Testis (tissue), 3 donors: ENCODE results near the gene LRRC8A. TPM values are rescaled to one million over a fixed set of nuclear protein-coding genes. Genes with fewer than 3 reads are reported as not detected.
"Not testable (repeated sequence)": the region's sequence is repeated elsewhere in the genome, so short reads cannot be mapped to it uniquely, and the experiment has no call there.

Experiments
- DNase-seq: peaks from one replicate; pipeline ENCODE4 v3.0.0-alpha.2; 2019
- H3K27ac ChIP-seq, 2 donors: fragments of 200-600 bp; sonication (generic); one replicate each; pipeline ENCODE4 v1.5.1; 2019
- H3K27me3 ChIP-seq: fragments of 200-600 bp; sonication (generic); one replicate; pipeline ENCODE4 v1.5.1; 2019
- H3K36me3 ChIP-seq: fragments of 200-600 bp; sonication (generic); one replicate; pipeline ENCODE4 v1.5.1; 2017; ENCODE audit warnings: low read depth; ENCODE audit errors: missing control alignments
- H3K4me1 ChIP-seq: fragments of 200-600 bp; sonication (generic); one replicate; pipeline ENCODE4 v1.5.1; 2019
- H3K4me3 ChIP-seq, 2 donors: fragments of 200-600 bp; sonication (generic); one replicate each; pipeline ENCODE4 v1.5.1; 2017 to 2019
- H3K9me3 ChIP-seq: fragments of 200-600 bp; sonication (generic); one replicate; pipeline ENCODE4 v1.5.1; 2017
- POLR2A ChIP-seq: fragments of 450-650 bp; IDR thresholded peaks from one replicate; pipeline ENCODE4 v1.6.1; 2017; ENCODE audit warnings: antibody characterized with exemption, mild to moderate bottlenecking, moderate library complexity
- WGBS, 2 donors: methylation state at CpG; one replicate each; pipeline ENCODE4 v1.1.5; 2018; 5-methylcytosine and 5-hydroxymethylcytosine counted together
- intact Hi-C: fragments of 100-400 bp; cut with DNase I; formaldehyde crosslinking; loops from one replicate; pipeline ENCODE4 v1.15.1; 2023; ENCODE audit warnings: low total_unique reads
- polyA plus RNA-seq: library from polyadenylated mRNA; stranded (reverse); fragments of 350-450 nt; fragmentation: Illumina TruSeq; extraction: RNeasy Lipid Tissue Mini Kit (QIAGEN cat#74804); gene quantifications from one replicate; pipeline ENCODE4 v1.2.3, GENCODE V29; 2014; ENCODE audit warnings: low read depth, low replicate concordance; ENCODE audit not compliant: insufficient read depth
- total RNA-seq, 2 donors: library from RNA; depleted of rRNA; stranded (reverse); fragments of >200 nt; gene quantifications; one replicate each; pipeline ENCODE4 v1.2.3, GENCODE V29; 2016
- TF ChIP-seq, protein P1 (sequence below), 3 experiments: fragments of 450-650 bp in 2 of 3; fragments of 200-600 bp in 1 of 3; sonication (generic) in 1 of 3; IDR thresholded peaks; one replicate each; pipeline ENCODE4 v1.5.1; 2016 to 2019; ENCODE audit warnings: antibody characterized with exemption in 3 of 3, mild to moderate bottlenecking in 2 of 3, moderate library complexity in 1 of 3

The LRRC8A gene
- total and polyA plus RNA-seq, 3 donors from 2014 or later: 30.9 to 61.3 (median 54.3) TPM

DNA sequence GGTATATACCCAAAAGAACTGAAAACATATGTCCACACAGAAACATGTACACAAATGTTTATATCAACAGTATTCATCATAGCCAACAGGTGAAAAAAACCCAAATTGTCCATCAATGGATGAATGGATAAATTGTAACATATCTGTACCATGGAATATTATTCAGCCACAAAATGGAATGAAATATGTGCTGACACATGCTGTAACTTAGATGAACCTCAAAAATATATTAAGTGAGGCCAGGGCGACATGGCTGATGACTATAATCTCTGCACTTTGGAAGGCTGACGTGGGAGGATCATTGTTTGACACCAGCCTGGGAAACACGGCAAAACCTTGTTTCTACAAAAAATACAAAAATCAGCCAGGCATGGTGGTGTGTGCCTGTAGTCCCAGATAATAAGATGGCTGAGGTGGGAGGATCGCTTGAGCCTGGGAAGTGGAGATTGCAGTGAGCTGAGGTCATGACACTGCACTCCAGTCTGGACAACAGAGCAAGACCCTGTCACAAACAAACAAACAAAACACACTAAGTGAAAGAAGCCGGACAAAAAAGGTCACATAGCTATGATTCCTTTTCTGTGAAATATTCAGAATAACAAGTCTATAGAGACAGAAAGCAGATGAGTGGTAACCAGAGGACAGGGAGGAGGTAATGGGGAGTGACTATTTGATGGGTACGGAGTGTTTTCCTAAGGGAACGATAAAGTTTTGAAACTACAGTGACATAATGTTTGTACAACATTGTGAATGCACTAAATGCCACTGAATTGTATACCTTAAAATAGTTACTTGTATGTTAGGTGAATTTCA lies 11.6 kb upstream of the LRRC8A start:
- no peak for DNase-seq
- intact Hi-C loops: no loop called here
- no peak overlapping the region for H3K27ac ChIP-seq
- no peaks in the 10 kb centered on the region for H3K27me3 ChIP-seq
- no peaks in the 10 kb centered on the region for H3K4me1 ChIP-seq
- H3K36me3 ChIP-seq: no peaks in the 10 kb centered on the region
- no peaks in the 10 kb centered on the region for H3K9me3 ChIP-seq
- TF ChIP-seq, protein P1, sequence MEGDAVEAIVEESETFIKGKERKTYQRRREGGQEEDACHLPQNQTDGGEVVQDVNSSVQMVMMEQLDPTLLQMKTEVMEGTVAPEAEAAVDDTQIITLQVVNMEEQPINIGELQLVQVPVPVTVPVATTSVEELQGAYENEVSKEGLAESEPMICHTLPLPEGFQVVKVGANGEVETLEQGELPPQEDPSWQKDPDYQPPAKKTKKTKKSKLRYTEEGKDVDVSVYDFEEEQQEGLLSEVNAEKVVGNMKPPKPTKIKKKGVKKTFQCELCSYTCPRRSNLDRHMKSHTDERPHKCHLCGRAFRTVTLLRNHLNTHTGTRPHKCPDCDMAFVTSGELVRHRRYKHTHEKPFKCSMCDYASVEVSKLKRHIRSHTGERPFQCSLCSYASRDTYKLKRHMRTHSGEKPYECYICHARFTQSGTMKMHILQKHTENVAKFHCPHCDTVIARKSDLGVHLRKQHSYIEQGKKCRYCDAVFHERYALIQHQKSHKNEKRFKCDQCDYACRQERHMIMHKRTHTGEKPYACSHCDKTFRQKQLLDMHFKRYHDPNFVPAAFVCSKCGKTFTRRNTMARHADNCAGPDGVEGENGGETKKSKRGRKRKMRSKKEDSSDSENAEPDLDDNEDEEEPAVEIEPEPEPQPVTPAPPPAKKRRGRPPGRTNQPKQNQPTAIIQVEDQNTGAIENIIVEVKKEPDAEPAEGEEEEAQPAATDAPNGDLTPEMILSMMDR (IDR thresholded peaks at IDR 0.05): no peak
- TF ChIP-seq POLR2A: no peak
- H3K4me3 ChIP-seq: no peak overlapping the region
- 68 to 82% methylated on average over 7 of the region's 7 CpGs for WGBS, 2 donors

DNA sequence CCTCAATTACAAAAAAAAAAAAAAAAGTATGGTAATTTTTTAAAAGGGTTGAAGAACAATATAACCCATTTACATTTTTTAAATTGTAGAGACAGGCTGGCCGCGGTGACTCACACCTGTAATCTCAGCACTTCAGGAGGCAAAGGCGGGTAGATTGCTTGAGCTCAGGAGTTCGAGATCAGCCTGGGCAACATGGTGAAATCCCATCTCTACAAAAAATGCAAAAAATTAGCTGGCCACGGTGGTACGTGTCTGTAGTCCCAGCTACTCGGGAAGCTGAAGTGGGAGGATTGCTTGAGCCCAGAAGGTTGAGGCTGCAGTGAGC lies 11.0 kb upstream of the LRRC8A start:
- H3K27me3 ChIP-seq, H3K4me1 ChIP-seq, H3K4me3 ChIP-seq, H3K27ac ChIP-seq, H3K9me3 ChIP-seq, DNase-seq, intact Hi-C loops, H3K36me3 ChIP-seq: not testable (repeated sequence)
- WGBS, 2 donors: 86% methylated on average over 7 of the region's 7 CpGs

DNA sequence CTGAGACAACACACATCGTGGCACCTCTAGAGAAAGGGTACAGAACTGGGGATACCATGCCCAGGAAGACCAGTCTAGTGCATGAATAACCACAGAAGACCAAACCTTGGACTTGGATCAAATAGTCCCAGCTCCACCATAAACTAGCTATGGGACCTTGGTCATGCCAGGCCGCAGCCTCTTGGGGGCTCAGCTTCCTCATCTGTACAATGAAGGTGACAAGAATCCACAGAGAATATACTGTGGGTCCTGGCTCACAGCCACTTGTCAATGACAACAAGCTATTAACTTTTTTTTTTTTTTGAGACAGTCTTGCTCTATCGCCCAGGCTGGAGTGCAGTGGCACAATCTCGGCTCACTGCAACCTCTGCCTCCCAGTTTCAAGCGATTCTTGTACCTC lies 4.1 kb upstream of the LRRC8A start:
- Histone ChIP-seq H3K9me3 (no peaks in the 10 kb centered on the region), H3K36me3 (no peaks in the 10 kb centered on the region), H3K4me3 (no peak overlapping the region), H3K27ac (no peak overlapping the region), H3K27me3 (no peaks in the 10 kb centered on the region), H3K4me1 (peaks cover 16% of the 10 kb centered on the region)
- no peak for TF ChIP-seq POLR2A
- TF ChIP-seq, protein P1 (IDR thresholded peaks at IDR 0.05): no peak
- intact Hi-C loops: no loop called here
- no peak for DNase-seq
- WGBS, 2 donors: 84 to 90% methylated on average over 5 of the region's 5 CpGs

DNA sequence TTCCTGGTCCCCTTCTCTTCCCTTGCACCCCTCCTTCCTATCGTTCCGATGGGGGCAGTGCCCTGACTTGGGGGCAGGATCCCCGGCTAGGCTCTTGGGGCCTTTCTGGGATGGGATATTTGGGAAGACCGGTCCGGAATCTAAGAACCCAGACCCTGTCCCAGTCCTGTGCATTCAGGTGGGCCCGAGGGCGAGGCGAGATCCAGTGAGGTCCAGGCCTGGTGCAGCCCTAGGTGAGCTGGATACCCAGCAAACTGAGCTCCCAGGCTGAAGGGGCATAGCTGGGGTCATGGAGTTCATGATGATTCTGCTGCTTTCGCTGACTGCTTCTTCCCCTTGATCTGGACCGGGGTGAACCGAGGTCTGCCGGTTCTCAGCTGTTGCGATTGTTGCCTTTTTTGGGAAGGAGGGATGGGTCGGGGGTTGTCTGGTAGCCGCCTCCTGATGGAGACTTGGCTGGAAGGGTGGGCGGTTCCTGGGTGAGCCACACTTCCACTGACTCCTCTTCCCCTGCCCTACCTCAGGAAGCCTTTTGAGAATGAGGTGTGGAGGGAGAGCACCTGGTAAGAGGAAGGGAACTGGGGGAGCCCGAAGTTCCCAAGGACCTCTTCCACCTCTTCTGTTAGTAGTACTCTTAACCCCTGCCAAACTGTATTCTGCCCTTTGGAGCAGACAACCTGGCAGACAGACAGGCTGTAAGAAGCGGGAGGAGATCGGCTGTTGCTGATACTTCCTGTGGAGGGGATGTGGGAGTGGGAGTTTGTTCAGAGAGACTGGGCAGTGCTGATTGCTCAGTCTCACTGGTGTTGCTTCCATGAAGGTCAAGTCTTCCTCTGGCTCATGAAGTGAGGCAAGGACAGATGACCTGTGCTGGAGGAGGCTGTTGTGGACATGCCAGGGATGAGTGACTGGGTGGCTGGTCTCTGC lies 1.0 kb downstream of the LRRC8A start:
- intact Hi-C loops: loop anchor here (5.0 kb wide), 1 partner anchor 39 kb away; the partner anchor contains the start of gene PHYHD1
- H3K36me3 ChIP-seq: no peaks in the 10 kb centered on the region
- H3K4me3 ChIP-seq: peak overlapping the region; percentile 88 to 98
- H3K27ac ChIP-seq: peak overlapping the region; percentile 90 to 98
- peaks cover 30% of the 10 kb centered on the region for H3K4me1 ChIP-seq
- DNase-seq: no peak
- H3K9me3 ChIP-seq: no peaks in the 10 kb centered on the region
- 0 to 1% methylated on average over 6 to 19 of the region's 19 CpGs for WGBS, 2 donors
- H3K27me3 ChIP-seq: no peaks in the 10 kb centered on the region
- TF ChIP-seq, protein P1 (IDR thresholded peaks at IDR 0.05): no peak
- TF ChIP-seq POLR2A: no peak

DNA sequence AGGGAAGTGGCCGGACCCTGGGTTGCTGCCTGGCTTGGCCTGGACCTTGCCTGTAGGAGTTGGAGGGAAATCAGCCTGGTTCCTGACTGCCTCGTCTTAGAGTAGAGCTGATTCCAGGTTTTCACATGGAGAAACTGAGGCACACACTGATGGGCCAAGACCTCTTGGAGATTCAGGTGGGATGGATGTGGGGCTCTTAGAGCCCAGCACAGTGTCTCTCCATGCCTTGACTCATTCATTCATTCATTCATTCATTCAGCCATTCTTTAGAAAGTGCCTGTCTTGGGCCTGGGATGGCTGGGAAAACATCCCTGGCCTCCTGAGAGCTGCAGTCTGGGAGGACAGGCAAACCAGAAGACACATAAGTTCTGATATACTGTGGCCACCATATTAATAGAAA lies 2.2 kb downstream of the LRRC8A start:
- no peak overlapping the region for H3K27ac ChIP-seq
- H3K27me3 ChIP-seq: no peaks in the 10 kb centered on the region
- DNase-seq: no peak
- 38 to 57% methylated on average over 2 of the region's 2 CpGs for WGBS, 2 donors
- no peaks in the 10 kb centered on the region for H3K9me3 ChIP-seq
- H3K36me3 ChIP-seq: no peaks in the 10 kb centered on the region
- H3K4me1 ChIP-seq: peaks cover 37% of the 10 kb centered on the region
- TF ChIP-seq POLR2A: no peak
- TF ChIP-seq, protein P1 (IDR thresholded peaks at IDR 0.05): no peak
- intact Hi-C loops: loop anchor here (5.0 kb wide), 1 partner anchor 38 kb away; the partner anchor contains the start of gene PHYHD1
- H3K4me3 ChIP-seq: no peak overlapping the region
